Astrocyte of the spinal cord (primary cell): ENCODE data around the gene SLC12A3.

Experiments
- DNase-seq: peaks from one replicate; pipeline ENCODE4 v3.0.0; 2011; ENCODE audit warnings: low read depth, low spot score
- H3K4me3 ChIP-seq: 2 replicates; pipeline ENCODE4 v1.5.1; 2011; ENCODE audit warnings: low read depth, mild to moderate bottlenecking, low read length, moderate library complexity
- CTCF ChIP-seq: IDR thresholded peaks from 2 replicates; pipeline ENCODE4 v1.5.1; 2012; ENCODE audit warnings: low read depth, mild to moderate bottlenecking, low read length, inconsistent platforms
- in situ Hi-C: cut with HindIII; loops from 2 replicates; pipeline ENCODE4 v1.10.0; 2017; ENCODE audit warnings: low sequenced_read_pairs

Gene SLC12A3

GRCh38 chr16:56929639-56930038 lies 64.6 kb downstream of the SLC12A3 start:
- in situ Hi-C loops: no loop called here
- DNase-seq: no peak
- no peak overlapping the region for H3K4me3 ChIP-seq
- TF ChIP-seq CTCF: no peak

- no peak for TF ChIP-seq CTCF
- no peak for DNase-seq
- H3K4me3 ChIP-seq: no peak overlapping the region
- in situ Hi-C loops: no loop called here
Measured at GRCh38 chr16:56930486-56931270, 65.7 kb downstream of the SLC12A3 start.

- DNase-seq: no peak
- in situ Hi-C loops: no loop called here
- peak overlapping the region; percentile 40 for H3K4me3 ChIP-seq
Measured at GRCh38 chr16:56931271-56931891, 66.4 kb downstream of the SLC12A3 start.

GRCh38 chr16:56931892-56932720 lies 67.1 kb downstream of the SLC12A3 start, which contains the start of gene HERPUD1:
HERPUD1 (plus strand) TSS chr16:56932142; CDS start chr16:56932245, 103 bp downstream.
- in situ Hi-C loops: no loop called here
- DNase-seq: peak; percentile 98
- H3K4me3 ChIP-seq: peak within 1 kb of the TSS; percentile 95
- TF ChIP-seq CTCF: no peak

More at GRCh38 chr16:56931271-56931891, 66.4 kb downstream of the SLC12A3 start:
- TF ChIP-seq CTCF: no peak

GRCh38 chr16:56932721-56933619 lies 68.0 kb downstream of the SLC12A3 start:
- peak; percentile 60 for DNase-seq
- H3K4me3 ChIP-seq: peak overlapping the region; percentile 95
- in situ Hi-C loops: no loop called here
- no peak for TF ChIP-seq CTCF
